HepG2 (cell line): ENCODE data around the gene UBXN6. TPM values are rescaled to one million over a fixed set of nuclear protein-coding genes. Genes with fewer than 3 reads are reported as not detected.

Source experiments
- ADNP ChIP-seq: sonication (generic); formaldehyde crosslinking; IDR thresholded peaks from 2 replicates; pipeline ENCODE4 v1.4.0; 2020; ENCODE audit warnings: missing genetic modification reagents
- ARID5B ChIP-seq: IDR thresholded peaks from 2 replicates; pipeline ENCODE4 v1.4.0; 2020; ENCODE audit warnings: mild to moderate bottlenecking, missing genetic modification reagents
- ATF5 ChIP-seq: sonication (generic); formaldehyde crosslinking; IDR thresholded peaks from 2 replicates; pipeline ENCODE4 v1.4.0; 2020; ENCODE audit warnings: mild to moderate bottlenecking, low read depth, missing genetic modification reagents
- FOXC1 ChIP-seq: sonication (generic); formaldehyde crosslinking; IDR thresholded peaks from 2 replicates; pipeline ENCODE4 v1.8.0; 2022; ENCODE audit warnings: mild to moderate bottlenecking, missing genetic modification reagents, borderline replicate concordance
- HNRNPK ChIP-seq: fragments of 200-400 bp; formaldehyde crosslinking; IDR thresholded peaks from 2 replicates; pipeline ENCODE4 v1.6.1; 2018; ENCODE audit warnings: low read length, low read depth, moderate library complexity, mild to moderate bottlenecking; ENCODE audit not compliant: poor library complexity, severe bottlenecking
- IKZF5 ChIP-seq: IDR thresholded peaks from 2 replicates; pipeline ENCODE4 v1.6.1; 2018; ENCODE audit warnings: missing genetic modification reagents, mild to moderate bottlenecking, missing compliant biosample characterization
- KAT8 ChIP-seq: IDR thresholded peaks from 2 replicates; pipeline ENCODE4 v1.6.1; 2016; ENCODE audit warnings: missing genetic modification reagents, missing compliant biosample characterization
- MTA1 ChIP-seq: sonication (generic); formaldehyde crosslinking; IDR thresholded peaks from 2 replicates; pipeline ENCODE4 v1.4.0; 2020; ENCODE audit warnings: missing genetic modification reagents, mild to moderate bottlenecking, borderline replicate concordance
- NFIC ChIP-seq: IDR thresholded peaks from 2 replicates; pipeline ENCODE4 v1.6.1; 2012; ENCODE audit warnings: mild to moderate bottlenecking, low read length, inconsistent platforms
- RFXAP ChIP-seq: sonication (generic); formaldehyde crosslinking; IDR thresholded peaks from 2 replicates; pipeline ENCODE4 v1.4.0; 2020; ENCODE audit warnings: missing genetic modification reagents, borderline replicate concordance
- SMAD1 ChIP-seq: sonication (generic); formaldehyde crosslinking; IDR thresholded peaks from 2 replicates; pipeline ENCODE4 v1.4.0; 2020; ENCODE audit warnings: missing genetic modification reagents, low read depth, mild to moderate bottlenecking, borderline replicate concordance
- SYNCRIP ChIP-seq: fragments of 200-400 bp; formaldehyde crosslinking; IDR thresholded peaks from 2 replicates; pipeline ENCODE4 v1.6.1; 2018; ENCODE audit warnings: mild to moderate bottlenecking, low read depth, low read length; ENCODE audit not compliant: insufficient read depth
- TFDP1 ChIP-seq: IDR thresholded peaks from 2 replicates; pipeline ENCODE4 v1.6.1; 2016; ENCODE audit warnings: missing compliant biosample characterization, missing genetic modification reagents, borderline replicate concordance
- ZBTB39 ChIP-seq: sonication (generic); formaldehyde crosslinking; IDR thresholded peaks from 2 replicates; pipeline ENCODE4 v1.5.0; 2020; ENCODE audit warnings: missing genetic modification reagents
- ZNF12 ChIP-seq: sonication (generic); formaldehyde crosslinking; IDR thresholded peaks from 2 replicates; pipeline ENCODE4 v1.5.0; 2020; ENCODE audit warnings: missing genetic modification reagents
- ZNF616 ChIP-seq: sonication (generic); formaldehyde crosslinking; IDR thresholded peaks from 2 replicates; pipeline ENCODE4 v1.5.0; 2020; ENCODE audit warnings: low read depth, mild to moderate bottlenecking, missing genetic modification reagents
- polyA plus RNA-seq, 8 experiments: library from polyadenylated mRNA; depleted of rRNA in 3 of 8; stranded (reverse) in 7 of 8; unstranded in 1 of 8; fragments of >200 nt; fragmentation: Illumina TruSeq in 4 of 8; extraction: Trizol in 4 of 8; gene quantifications; 2 replicates each; pipeline versions ENCODE4 v1.2.1 to v1.2.3, GENCODE V29; 2011 to 2016; ENCODE audit warnings: low read depth in 4 of 8, missing spikeins in 1 of 8, mixed read lengths in 1 of 8; ENCODE audit not compliant: insufficient read depth in 1 of 8
- total RNA-seq, 5 experiments: library from RNA; depleted of rRNA; stranded (reverse); fragments of >200 nt; fragmentation: Illumina TruSeq; extraction: Trizol; gene quantifications; 2 replicates each; pipeline ENCODE4 v1.2.3, GENCODE V29; 2016; ENCODE audit warnings: low read depth in 1 of 5

UBXN6 gene
- total and polyA plus RNA-seq, 2 of the 13 experiments (the other 11 are each of a cell fraction or from before 2014, with no cell fraction given), result 34.9 to 35.5 TPM

- no peak for TF ChIP-seq IKZF5 (CRISPR knock-in tag)
- no peak for TF ChIP-seq ZNF616 (CRISPR knock-in tag)
- TF ChIP-seq ZNF12 (CRISPR knock-in tag), result no peak
- TF ChIP-seq ATF5 (CRISPR knock-in tag), result no peak
- TF ChIP-seq ARID5B (CRISPR knock-in tag), result no peak
- no peak for TF ChIP-seq NFIC
- no peak for TF ChIP-seq ADNP
- TF ChIP-seq TFDP1 (CRISPR knock-in tag), result no peak
- no peak for TF ChIP-seq FOXC1
- TF ChIP-seq SMAD1 (CRISPR knock-in tag), result no peak
- TF ChIP-seq RFXAP, result 0 out of 2 replicates have a peak, but pooled peaks have one; percentile 64
- TF ChIP-seq MTA1 (CRISPR knock-in tag), result no peak
- TF ChIP-seq ZBTB39 (CRISPR knock-in tag), result no peak
- TF ChIP-seq HNRNPK, result peak; percentile 24
- TF ChIP-seq SYNCRIP, result no peak
- TF ChIP-seq KAT8 (CRISPR knock-in tag), result no peak
- TF ChIP-seq, all 625 proteins: peak for 19
Observed at GRCh38 chr19:4472174-4472974, 14.8 kb upstream of the UBXN6 start, which contains the start of gene HDGFL2 (continued).
